HEK293 (cell line): Measurements from ENCODE around the gene RNF148.

Source experiments
- CTCF ChIA-PET: fragments of 350-600 bp; formaldehyde crosslinking; extraction: SDS; loops from one replicate; lab custom pipeline; 2021; ENCODE audit warnings: antibody characterized with exemption; lab: Yijun Ruan, JAX
- POLR2A ChIA-PET: fragments of 300-600 bp; formaldehyde crosslinking; extraction: SDS; loops from one replicate; lab custom pipeline; 2020; ENCODE audit warnings: antibody characterized with exemption, inconsistent platforms; lab: Yijun Ruan, JAX
- H3K27ac ChIP-seq: fragments of 200-500 bp; sonication (Bioruptor generic); 2 replicates; pipeline ENCODE4 v1.5.1; 2014; ENCODE audit warnings: low read depth, low read length, control low read depth, inconsistent platforms; ENCODE audit errors: extremely low read depth
- H3K36me3 ChIP-seq, 2 experiments: fragments of 200-500 bp in 1 of 2; sonication (Bioruptor generic) in 1 of 2; 1 replicate in 1 of 2; 2 replicates in 1 of 2; pipeline ENCODE4 v1.5.1; 2014 to 2017; ENCODE audit warnings: inconsistent platforms in 2 of 2, low read length in 2 of 2; ENCODE audit not compliant: control insufficient read depth in 2 of 2, insufficient read depth in 1 of 2
- H3K4me1 ChIP-seq: fragments of 200-500 bp; sonication (Bioruptor generic); 2 replicates; pipeline ENCODE4 v1.5.1; 2014; ENCODE audit warnings: mild to moderate bottlenecking, low read length, inconsistent platforms; ENCODE audit not compliant: control insufficient read depth, insufficient read depth
- H3K4me3 ChIP-seq: 2 replicates; pipeline ENCODE4 v1.5.1; 2011; ENCODE audit warnings: low read depth, mild to moderate bottlenecking, control low read depth, low read length, moderate library complexity
- H3K9me3 ChIP-seq: fragments of 200-500 bp; sonication (Bioruptor generic); 2 replicates; pipeline ENCODE4 v1.5.1; 2014; ENCODE audit warnings: low read depth, low read length, inconsistent platforms; ENCODE audit not compliant: control insufficient read depth, insufficient read depth
- AEBP2 ChIP-seq: fragments of 450-650 bp; formaldehyde crosslinking; IDR thresholded peaks from 2 replicates; pipeline ENCODE4 v1.5.1; 2016; ENCODE audit warnings: missing biosample characterization, missing genetic modification characterization, borderline replicate concordance
- GFI1B ChIP-seq: fragments of 450-650 bp; formaldehyde crosslinking; IDR thresholded peaks from 2 replicates; pipeline ENCODE4 v1.5.1; 2016; ENCODE audit warnings: missing biosample characterization, missing genetic modification characterization
- HIC1 ChIP-seq: fragments of 450-650 bp; formaldehyde crosslinking; IDR thresholded peaks from 2 replicates; pipeline ENCODE4 v1.5.1; 2016; ENCODE audit warnings: missing biosample characterization, missing genetic modification characterization
- KLF1 ChIP-seq: fragments of 450-650 bp; formaldehyde crosslinking; IDR thresholded peaks from 2 replicates; pipeline ENCODE4 v1.5.1; 2016; ENCODE audit warnings: missing biosample characterization, missing genetic modification characterization
- KLF10 ChIP-seq: fragments of 450-650 bp; IDR thresholded peaks from 2 replicates; pipeline ENCODE4 v1.5.1; 2018; ENCODE audit warnings: missing biosample characterization, mild to moderate bottlenecking, missing genetic modification characterization
- MEIS1 ChIP-seq: sonication (generic); formaldehyde crosslinking; IDR thresholded peaks from 2 replicates; pipeline ENCODE4 v1.8.1; 2022; ENCODE audit warnings: missing genetic modification reagents, mild to moderate bottlenecking, borderline replicate concordance
- SALL2 ChIP-seq: fragments of 450-650 bp; formaldehyde crosslinking; IDR thresholded peaks from 2 replicates; pipeline ENCODE4 v1.5.0; 2017; ENCODE audit warnings: missing biosample characterization, mild to moderate bottlenecking, missing genetic modification characterization, borderline replicate concordance
- SP2 ChIP-seq: fragments of 450-650 bp; formaldehyde crosslinking; IDR thresholded peaks from 2 replicates; pipeline ENCODE4 v1.5.1; 2016; ENCODE audit warnings: missing biosample characterization, missing genetic modification characterization
- ZBTB1 ChIP-seq: fragments of 450-650 bp; formaldehyde crosslinking; IDR thresholded peaks from 2 replicates; pipeline ENCODE4 v1.5.1; 2016; ENCODE audit warnings: missing biosample characterization, missing genetic modification characterization
- ZFHX2 ChIP-seq: fragments of 450-650 bp; formaldehyde crosslinking; conservative IDR thresholded peaks from 2 replicates; pipeline ENCODE4 v1.5.1; 2016; ENCODE audit warnings: missing biosample characterization, missing genetic modification characterization
- ZIC2 ChIP-seq: fragments of 450-650 bp; formaldehyde crosslinking; IDR thresholded peaks from 2 replicates; pipeline ENCODE4 v1.5.1; 2016; ENCODE audit warnings: missing biosample characterization, missing genetic modification characterization
- ZNF133 ChIP-seq: fragments of 450-650 bp; formaldehyde crosslinking; IDR thresholded peaks from 2 replicates; pipeline ENCODE4 v1.5.1; 2016; ENCODE audit warnings: missing biosample characterization, missing genetic modification characterization
- ZNF148 ChIP-seq: fragments of 450-650 bp; formaldehyde crosslinking; IDR thresholded peaks from 2 replicates; pipeline ENCODE4 v1.5.0; 2017; ENCODE audit warnings: missing biosample characterization, missing genetic modification characterization, borderline replicate concordance
- ZNF292 ChIP-seq: fragments of 450-650 bp; formaldehyde crosslinking; IDR thresholded peaks from 2 replicates; pipeline ENCODE4 v1.5.1; 2016; ENCODE audit warnings: low read depth, missing biosample characterization, missing genetic modification characterization, borderline replicate concordance
- ZNF302 ChIP-seq: fragments of 450-650 bp; formaldehyde crosslinking; IDR thresholded peaks from 2 replicates; pipeline ENCODE4 v1.5.1; 2016; ENCODE audit warnings: missing biosample characterization, missing genetic modification characterization, low read depth
- ZNF311 ChIP-seq: fragments of 450-650 bp; formaldehyde crosslinking; IDR thresholded peaks from 2 replicates; pipeline ENCODE4 v1.5.1; 2017; ENCODE audit warnings: missing biosample characterization, missing genetic modification characterization, borderline replicate concordance
- ZNF571 ChIP-seq: fragments of 450-650 bp; formaldehyde crosslinking; IDR thresholded peaks from 2 replicates; pipeline ENCODE4 v1.5.0; 2017; ENCODE audit warnings: missing biosample characterization, missing genetic modification characterization
- ZNF585B ChIP-seq: fragments of 450-650 bp; formaldehyde crosslinking; IDR thresholded peaks from 2 replicates; pipeline ENCODE4 v1.5.1; 2016; ENCODE audit warnings: missing biosample characterization, missing genetic modification characterization
- ZNF626 ChIP-seq: fragments of 450-650 bp; sonication (Bioruptor Pico); formaldehyde crosslinking; IDR thresholded peaks from 2 replicates; pipeline ENCODE4 v1.5.1; 2018; ENCODE audit warnings: missing biosample characterization, missing genetic modification characterization, inconsistent platforms
- ZNF658 ChIP-seq: fragments of 450-650 bp; formaldehyde crosslinking; IDR thresholded peaks from 2 replicates; pipeline ENCODE4; 2016; ENCODE audit warnings: missing biosample characterization, missing genetic modification characterization
- ZNF837 ChIP-seq: fragments of 450-650 bp; formaldehyde crosslinking; IDR thresholded peaks from 2 replicates; pipeline ENCODE4 v1.5.1; 2016; ENCODE audit warnings: missing biosample characterization, missing genetic modification characterization
- ZSCAN30 ChIP-seq: fragments of 450-650 bp; IDR thresholded peaks from 2 replicates; pipeline ENCODE4 v1.5.1; 2018; ENCODE audit warnings: missing biosample characterization, mild to moderate bottlenecking, missing genetic modification characterization, moderate library complexity

The RNF148 gene

GRCh38 chr7:122675011-122675410 is 27.7 kb downstream of the RNF148 start:
- no peak overlapping the region for H3K4me3 ChIP-seq
- H3K4me1 ChIP-seq, result no peaks in the 10 kb centered on the region
- H3K36me3 ChIP-seq, result no peaks in the 10 kb centered on the region
- POLR2A ChIA-PET, result no interaction called here
- CTCF ChIA-PET, result interaction anchor here (0.7 kb wide), 1 partner anchor 164 kb away, joined by 3 read pairs; no protein-coding TSS in a partner anchor
- TF ChIP-seq ZNF311, result no peak
- TF ChIP-seq ZNF302 (tag by site-specific recombination), result no peak
- no peak for TF ChIP-seq ZFHX2
- TF ChIP-seq AEBP2, result no peak
- no peak for TF ChIP-seq ZNF585B
- no peak overlapping the region for H3K27ac ChIP-seq
- no peaks in the 10 kb centered on the region for H3K9me3 ChIP-seq

- CTCF ChIA-PET, result no interaction called here
- H3K36me3 ChIP-seq, result no peaks in the 10 kb centered on the region
Measured at GRCh38 chr7:122674502-122674901, 28.2 kb downstream of the RNF148 start.

GRCh38 chr7:122673951-122674350 is 28.8 kb downstream of the RNF148 start:
- Histone ChIP-seq H3K4me1 (no peaks in the 10 kb centered on the region), H3K4me3 (no peak overlapping the region), H3K9me3 (no peaks in the 10 kb centered on the region), H3K36me3 (no peaks in the 10 kb centered on the region), H3K27ac (no peak overlapping the region)
- ChIA-PET POLR2A (no interaction called here), CTCF (no interaction called here)
- no peak for TF ChIP-seq KLF10 (tag by site-specific recombination)
- no peak for TF ChIP-seq GFI1B (tag by site-specific recombination)
- no peak for TF ChIP-seq ZSCAN30 (tag by site-specific recombination)
- no peak for TF ChIP-seq ZNF658
- no peak for TF ChIP-seq SALL2 (tag by site-specific recombination)
- TF ChIP-seq AEBP2, result no peak

More at GRCh38 chr7:122674502-122674901, 28.2 kb downstream of the RNF148 start:
- Histone ChIP-seq H3K4me1 (no peaks in the 10 kb centered on the region), H3K4me3 (no peak overlapping the region), H3K9me3 (no peaks in the 10 kb centered on the region), H3K27ac (no peak overlapping the region)
- POLR2A ChIA-PET, result no interaction called here
- no peak for TF ChIP-seq KLF1 (tag by site-specific recombination)
- no peak for TF ChIP-seq ZBTB1
- TF ChIP-seq ZIC2 (tag by site-specific recombination), result no peak
- TF ChIP-seq ZNF571, result no peak
- TF ChIP-seq ZNF133 (tag by site-specific recombination), result no peak
- TF ChIP-seq ZNF626 (tag by site-specific recombination), result no peak
- TF ChIP-seq ZNF292, result no peak
- no peak for TF ChIP-seq SP2
- no peak for TF ChIP-seq ZNF148 (tag by site-specific recombination)
- TF ChIP-seq MEIS1 (CRISPR knock-in tag), result no peak
- no peak for TF ChIP-seq ZNF837 (tag by site-specific recombination)
- TF ChIP-seq HIC1 (tag by site-specific recombination), result no peak
